HTERT RPE-1 (cell line): ENCODE data around the gene ZNG1E.
"Not testable (repeated sequence)": the region's sequence is repeated elsewhere in the genome, so short reads cannot be mapped to it uniquely, and the experiment has no call there.

ENCODE experiments used
- in situ Hi-C: fragments of 300-500 bp; cut with MboI; formaldehyde crosslinking; loops from 4 replicates; pipeline ENCODE4 v1.14.3; 2020; ENCODE audit warnings: low sequenced_read_pairs

Gene ZNG1E

DNA sequence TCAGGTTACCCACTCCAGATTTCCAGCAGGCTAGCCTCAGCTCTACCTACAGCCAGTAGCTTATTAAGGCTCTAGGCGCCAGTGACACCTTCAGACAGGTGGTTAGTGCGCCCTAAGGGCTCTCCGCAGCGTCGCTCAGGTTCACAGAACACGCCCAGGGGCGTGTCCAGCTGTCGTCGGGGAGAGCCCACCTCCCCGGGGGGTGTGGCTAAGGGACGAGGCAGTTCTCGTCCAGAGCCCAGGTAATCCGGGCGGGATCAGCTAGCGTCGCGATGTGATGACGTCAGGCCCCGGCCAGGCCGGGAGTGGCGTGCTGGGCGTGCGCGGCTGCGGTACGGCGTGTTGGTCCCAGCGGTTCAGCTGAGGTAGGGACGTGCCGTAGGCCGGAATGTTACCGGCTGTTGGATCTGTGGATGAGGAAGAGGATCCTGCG, at the start of gene ZNG1E:
TSS of gene ZNG1E (plus strand) at position 340 of the 433 bp plus-strand sequence. CDS start at position 389, 49 bp downstream.
- in situ Hi-C loops, result not testable (repeated sequence)

DNA sequence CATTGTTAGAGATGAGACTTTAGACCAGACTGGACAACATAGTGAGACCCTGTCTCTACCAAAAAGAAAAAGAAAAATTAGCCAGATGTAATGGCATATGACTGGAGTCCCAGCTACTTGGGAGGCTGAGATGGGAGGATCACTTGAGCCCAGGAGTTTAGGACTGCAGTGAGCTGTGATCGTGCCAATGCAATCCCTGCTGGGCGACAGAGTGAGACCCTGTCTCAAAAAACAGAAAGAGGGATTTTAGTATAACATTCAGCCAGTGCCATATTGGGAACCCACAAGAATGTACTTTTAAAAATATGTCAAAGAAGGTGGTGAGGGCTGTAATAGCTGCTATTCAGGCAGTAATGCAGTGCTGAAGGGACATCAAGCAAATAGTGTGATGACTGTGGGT, 2.1 kb upstream of the ZNG1E start:
- in situ Hi-C loops, result not testable (repeated sequence)

DNA sequence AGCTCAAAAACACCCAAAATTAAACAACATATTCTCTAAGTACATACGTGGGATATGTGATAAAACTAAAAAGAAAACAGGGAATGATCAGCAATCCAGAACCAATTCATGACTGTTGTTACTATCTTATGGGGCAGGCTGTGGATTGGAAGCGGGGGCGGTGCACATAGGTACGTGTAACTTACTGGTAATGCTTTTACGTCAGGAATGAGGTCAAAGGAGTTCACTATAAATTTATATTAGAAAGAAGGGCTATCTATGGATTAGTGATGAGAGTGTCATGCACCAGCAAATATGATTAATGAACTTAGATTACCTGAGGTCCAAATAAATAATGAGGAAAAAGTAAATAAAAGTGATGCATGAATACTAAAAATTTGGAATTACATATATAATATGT, 710 bp upstream of the ZNG1E start:
- in situ Hi-C loops, result not testable (repeated sequence)

DNA sequence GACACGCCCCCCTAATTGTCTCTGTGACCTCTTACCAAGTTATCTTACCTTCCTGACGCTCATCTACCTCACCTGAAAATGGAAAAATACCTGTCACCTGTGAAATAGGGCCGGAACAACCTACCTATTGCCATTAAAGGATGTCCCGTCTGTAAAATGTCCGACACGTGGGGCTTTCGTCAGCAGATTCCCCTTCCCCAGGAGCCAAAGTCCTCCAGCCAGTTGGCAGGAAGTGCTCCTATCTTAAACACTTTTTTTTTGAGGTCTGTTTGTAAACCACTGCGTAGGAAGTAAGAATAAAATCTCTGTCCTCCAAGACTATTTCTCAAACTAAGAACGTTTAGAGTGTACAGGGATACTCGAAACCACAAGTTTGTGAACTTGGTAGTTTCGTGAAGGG, 661 bp downstream of the ZNG1E start:
- in situ Hi-C loops, result not testable (repeated sequence)

DNA sequence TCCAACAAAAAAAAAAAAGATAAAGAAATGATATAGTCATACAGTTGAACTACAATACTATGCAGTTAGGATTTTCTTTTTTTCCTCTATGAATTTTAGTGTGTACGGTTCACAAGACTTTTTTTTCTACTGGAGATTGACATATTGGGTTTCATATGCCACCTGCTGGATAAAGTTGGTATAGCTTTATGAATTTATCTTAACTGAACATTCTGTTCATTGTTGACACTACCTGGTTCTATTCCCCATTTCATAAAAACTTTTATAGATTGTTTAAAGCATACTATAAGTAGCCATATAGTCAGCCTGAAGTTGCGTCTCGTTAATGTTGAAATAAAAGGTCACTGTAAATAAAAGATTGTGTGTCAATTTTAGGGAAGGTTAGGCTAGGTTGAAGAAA, 2.8 kb downstream of the ZNG1E start:
- in situ Hi-C loops, result not testable (repeated sequence)

DNA sequence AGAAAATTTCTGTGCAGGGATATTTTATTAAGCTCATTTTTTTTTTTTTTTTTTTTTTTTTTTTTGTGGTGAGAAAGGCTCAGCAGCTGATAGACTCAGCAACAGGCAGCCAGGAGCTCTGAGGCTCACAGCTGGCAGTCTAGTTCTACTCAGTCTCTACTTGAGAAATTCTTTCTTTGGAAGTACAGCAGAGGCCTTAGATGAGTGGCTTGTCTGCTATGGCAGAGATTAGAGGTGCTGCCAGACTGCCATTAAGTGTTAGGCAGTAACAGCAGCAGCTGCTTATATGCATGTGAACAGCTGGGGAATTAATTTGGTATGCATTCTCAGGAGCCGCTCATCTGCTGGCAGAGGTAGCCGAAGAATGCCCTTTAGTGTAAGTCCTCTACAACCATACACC, 27.8 kb downstream of the ZNG1E start:
- in situ Hi-C loops, result not testable (repeated sequence)

DNA sequence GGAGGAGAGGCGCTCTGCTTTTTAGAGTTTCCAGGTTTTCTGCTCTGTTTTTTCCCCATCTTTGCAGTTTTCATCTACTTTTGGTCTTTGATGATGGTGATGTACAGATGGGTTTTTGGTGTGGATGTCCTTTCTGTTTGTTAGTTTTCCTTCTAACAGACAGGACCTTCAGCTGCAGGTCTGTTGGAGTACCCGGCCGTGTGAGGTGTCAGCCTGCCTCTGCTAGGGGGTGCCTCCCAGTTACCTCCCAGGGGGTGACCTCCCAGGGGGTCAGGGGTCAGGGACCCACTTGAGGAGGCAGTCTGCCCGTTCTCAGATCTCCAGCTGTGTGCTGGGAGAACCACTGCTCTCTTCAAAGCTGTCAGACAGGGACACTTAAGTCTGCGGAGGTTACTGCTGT, 38.7 kb downstream of the ZNG1E start:
- in situ Hi-C loops, result not testable (repeated sequence)

DNA sequence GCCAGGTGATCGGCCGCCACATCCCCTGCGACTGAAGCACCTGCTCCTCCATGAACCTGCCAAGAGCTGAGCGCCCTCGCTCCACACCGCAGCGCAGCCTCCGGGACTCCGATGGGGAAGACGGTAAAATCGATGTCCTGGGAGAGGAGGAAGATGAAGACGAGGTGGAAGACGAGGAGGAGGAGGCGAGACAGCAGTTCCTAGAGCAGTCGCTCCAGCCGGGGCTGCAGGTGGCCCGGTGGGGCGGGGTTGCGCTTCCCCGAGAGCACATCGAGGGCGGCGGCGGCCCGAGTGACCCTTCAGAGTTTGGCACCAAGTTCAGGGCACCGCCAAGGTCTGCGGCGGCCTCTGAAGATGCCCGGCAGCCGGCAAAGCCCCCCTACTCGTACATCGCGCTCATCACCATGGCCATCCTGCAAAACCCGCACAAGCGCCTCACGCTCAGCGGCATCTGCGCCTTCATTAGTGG, 61.4 kb downstream of the ZNG1E start, which contains the start of gene FOXD4L4:
TSS of gene FOXD4L4 (plus strand) at position 51 of the 469 bp plus-strand sequence. CDS start at position 51, 0 bp downstream.
- in situ Hi-C loops, result not testable (repeated sequence)

DNA sequence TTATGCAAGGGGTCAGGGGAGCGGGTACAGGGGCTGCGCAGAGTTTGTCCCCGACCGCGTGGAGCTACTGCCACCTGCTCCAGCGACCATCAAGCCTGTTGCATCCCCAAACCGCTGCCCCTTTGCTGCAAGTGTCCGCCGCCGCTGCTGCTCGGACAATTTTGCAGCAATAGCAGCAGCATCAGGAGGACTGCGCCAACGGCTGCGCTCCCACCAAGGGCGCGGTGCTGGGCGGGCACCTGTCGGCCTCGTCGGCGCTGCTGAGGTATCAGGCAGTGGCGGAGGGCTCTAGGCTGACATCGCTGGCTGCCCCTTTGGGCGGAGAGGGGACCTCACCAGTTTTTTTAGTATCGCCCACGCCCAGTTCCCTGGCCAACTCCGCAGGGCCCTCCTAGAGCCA, 62.4 kb downstream of the ZNG1E start:
- in situ Hi-C loops, result not testable (repeated sequence)
